ENCODE results near the gene SBF2. TPM values are rescaled to one million over a fixed set of nuclear protein-coding genes. Genes with fewer than 3 reads are reported as not detected.

SBF2 gene
- total RNA-seq, 2 donors from 2014 or later, result 22.8 to 23.9 TPM

GRCh38 chr11:9756461-9756860 lies 537.6 kb downstream of the SBF2 start:
- Histone ChIP-seq H3K9me3 (no peaks in the 10 kb centered on the region), H3K4me3 (no peak overlapping the region), H3K36me3 (no peaks in the 10 kb centered on the region), H3K27ac (no peak overlapping the region), H3K27me3 (no peaks in the 10 kb centered on the region), H3K4me1 (peaks cover 0 to 49% of the 10 kb centered on the region in 2 donors)
- no peak for DNase-seq (ENCODE audit: low spot score)
- no peak for TF ChIP-seq CTCF (IDR thresholded peaks at IDR 0.05)

- H3K4me1 ChIP-seq, result peaks cover 0 to 47% of the 10 kb centered on the region in 2 donors
Observed at GRCh38 chr11:9755561-9756185, 538.3 kb downstream of the SBF2 start.

GRCh38 chr11:9754010-9754471 lies 540.0 kb downstream of the SBF2 start:
- H3K36me3 ChIP-seq, result peaks cover 17% of the 10 kb centered on the region
- no peak for TF ChIP-seq CTCF (IDR thresholded peaks at IDR 0.05)
- peaks cover 0 to 31% of the 10 kb centered on the region in 2 donors for H3K4me1 ChIP-seq
- no peak overlapping the region for H3K4me3 ChIP-seq
- peak overlapping the region in 1 of 2 donors; percentile 24 for H3K27ac ChIP-seq
- H3K27me3 ChIP-seq, result no peaks in the 10 kb centered on the region
- no peaks in the 10 kb centered on the region for H3K9me3 ChIP-seq
- no peak for DNase-seq (ENCODE audit: low spot score)

More at GRCh38 chr11:9755561-9756185, 538.3 kb downstream of the SBF2 start:
- H3K36me3 ChIP-seq, result peaks cover 1% of the 10 kb centered on the region
- no peak for TF ChIP-seq CTCF (IDR thresholded peaks at IDR 0.05)
- peak overlapping the region; percentile 1 to 9 for H3K27ac ChIP-seq
- no peaks in the 10 kb centered on the region for H3K9me3 ChIP-seq
- H3K4me3 ChIP-seq, result no peak overlapping the region
- DNase-seq (ENCODE audit: low spot score), result no peak
- H3K27me3 ChIP-seq, result no peaks in the 10 kb centered on the region

- Histone ChIP-seq H3K27me3 (no peaks in the 10 kb centered on the region), H3K4me1 (peaks cover 0 to 32% of the 10 kb centered on the region in 2 donors), H3K27ac (no peak overlapping the region), H3K9me3 (no peaks in the 10 kb centered on the region), H3K36me3 (peaks cover 23% of the 10 kb centered on the region), H3K4me3 (no peak overlapping the region)
- DNase-seq (ENCODE audit: low spot score), result no peak
- no peak for TF ChIP-seq CTCF (IDR thresholded peaks at IDR 0.05)
Observed at GRCh38 chr11:9753021-9753420, 541.0 kb downstream of the SBF2 start.

GRCh38 chr11:9752091-9752490 lies 541.9 kb downstream of the SBF2 start:
- H3K4me3 ChIP-seq, result no peak overlapping the region
- no peaks in the 10 kb centered on the region for H3K27me3 ChIP-seq
- DNase-seq (ENCODE audit: low spot score), result no peak
- no peaks in the 10 kb centered on the region for H3K9me3 ChIP-seq
- peaks cover 23% of the 10 kb centered on the region for H3K36me3 ChIP-seq
- H3K4me1 ChIP-seq, result peaks cover 0 to 28% of the 10 kb centered on the region in 2 donors
- H3K27ac ChIP-seq, result peak overlapping the region in 1 of 2 donors; percentile 23
- no peak for TF ChIP-seq CTCF (IDR thresholded peaks at IDR 0.05)

- peaks cover 23% of the 10 kb centered on the region for H3K36me3 ChIP-seq
- DNase-seq (ENCODE audit: low spot score), result no peak
- TF ChIP-seq CTCF (IDR thresholded peaks at IDR 0.05), result no peak
Observed at GRCh38 chr11:9750551-9750950, 543.5 kb downstream of the SBF2 start.

More at GRCh38 chr11:9750551-9750950, 543.5 kb downstream of the SBF2 start:
- Histone ChIP-seq H3K27me3 (no peaks in the 10 kb centered on the region), H3K4me3 (no peak overlapping the region), H3K4me1 (peaks cover 0 to 20% of the 10 kb centered on the region in 2 donors), H3K9me3 (no peaks in the 10 kb centered on the region), H3K27ac (no peak overlapping the region)
